ENCODE results near the gene MAGI1.

Gene MAGI1

GRCh38 chr3:65350801-65351476 is 687.8 kb downstream of the MAGI1 start:
- DNase-seq (ENCODE audit: low read depth): no peak

GRCh38 chr3:65348398-65348995 is 690.2 kb downstream of the MAGI1 start:
- DNase-seq (ENCODE audit: low read depth): no peak

DNA sequence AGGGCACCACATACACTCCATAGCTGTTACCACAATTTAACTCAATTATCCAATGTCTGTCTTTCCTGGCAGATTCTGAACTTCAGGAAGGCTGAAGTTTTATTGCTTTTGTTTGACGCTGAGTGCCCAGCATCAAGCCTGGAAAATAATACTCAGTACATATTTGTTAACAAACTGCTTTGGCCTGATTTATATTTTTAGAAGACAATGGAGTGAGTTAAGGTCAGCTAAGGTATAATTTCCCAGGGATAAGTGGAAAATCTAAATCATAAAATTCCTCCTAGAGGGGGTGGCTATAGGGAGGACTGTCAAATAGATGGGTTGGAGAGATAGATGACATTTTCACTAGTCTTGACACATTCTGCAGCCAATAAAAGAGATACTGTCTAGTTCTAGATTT is 691.6 kb downstream of the MAGI1 start:
- DNase-seq (ENCODE audit: low read depth): no peak

GRCh38 chr3:65344846-65345245 is 693.9 kb downstream of the MAGI1 start:
- DNase-seq (ENCODE audit: low read depth): no peak

DNA sequence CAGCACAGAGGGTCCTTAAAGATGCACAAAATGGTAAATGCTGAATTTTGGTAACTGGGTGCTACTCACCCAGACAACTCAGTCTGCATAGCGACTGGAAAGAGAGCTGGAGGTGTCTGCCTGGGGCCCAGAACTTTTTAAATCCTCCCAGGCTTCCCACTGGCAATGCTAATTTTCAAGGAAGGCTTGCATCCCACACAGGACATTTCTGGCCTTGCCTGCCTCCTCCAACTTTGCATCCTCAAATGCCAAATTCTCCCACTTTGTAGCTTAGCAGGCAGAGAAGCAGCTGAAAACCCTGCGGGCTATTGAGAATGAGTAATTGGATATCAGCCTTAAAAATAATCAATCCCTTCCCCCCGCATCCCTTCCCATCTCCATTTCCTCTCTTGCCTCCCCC is 694.3 kb downstream of the MAGI1 start:
- DNase-seq (ENCODE audit: low read depth): no peak

- no peak for DNase-seq (ENCODE audit: low read depth)
Observed at GRCh38 chr3:65343736-65344135, 695.0 kb downstream of the MAGI1 start.

DNA sequence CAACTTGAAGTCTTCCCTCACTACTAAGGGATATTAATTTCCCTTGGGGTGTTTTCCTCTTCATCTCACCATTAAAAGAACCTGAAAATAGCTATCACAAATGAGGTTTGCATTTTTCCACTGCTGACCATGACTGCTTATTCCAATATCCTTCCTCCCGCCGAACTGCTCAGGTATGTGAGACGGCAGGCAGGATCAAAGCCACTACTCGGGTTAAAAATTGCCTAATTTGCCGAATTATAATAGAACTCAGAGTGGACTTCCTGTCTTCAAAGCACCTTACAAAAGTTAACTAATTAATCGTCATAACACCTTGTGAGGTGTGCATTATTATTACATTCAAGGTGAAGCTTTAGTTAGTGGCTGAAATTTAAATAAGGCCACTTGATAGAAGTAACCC is 695.7 kb downstream of the MAGI1 start:
- DNase-seq (ENCODE audit: low read depth): no peak

DNA sequence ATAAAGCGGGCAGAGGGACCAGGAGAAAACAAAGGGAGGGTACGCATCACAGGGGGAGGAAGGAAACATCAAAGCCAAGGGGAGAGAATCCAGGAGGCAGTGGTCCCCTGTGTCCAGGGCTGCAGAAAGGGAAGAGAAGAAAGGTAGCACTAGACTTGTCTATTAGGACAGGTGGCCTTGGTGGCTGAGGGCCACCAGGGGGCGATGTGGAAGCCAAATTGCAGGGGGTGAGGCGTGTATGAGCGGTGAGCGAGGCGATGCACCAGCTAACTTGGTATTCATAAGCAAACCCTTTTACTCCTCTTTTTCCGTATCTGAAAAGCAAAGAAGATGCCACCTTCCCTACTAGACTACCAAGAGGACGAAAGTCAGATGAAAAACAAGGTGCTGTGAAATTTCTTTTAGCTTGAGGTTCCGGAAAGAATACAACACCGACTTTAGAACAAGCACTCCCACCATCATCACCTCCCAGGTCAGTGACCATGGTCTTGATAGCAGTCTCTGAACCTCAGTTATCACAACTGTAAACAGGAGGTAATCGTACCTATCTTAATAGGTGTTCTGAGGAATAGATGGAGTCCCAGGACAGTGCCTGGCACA is 696.5 kb downstream of the MAGI1 start:
- no peak for DNase-seq (ENCODE audit: low read depth)

DNA sequence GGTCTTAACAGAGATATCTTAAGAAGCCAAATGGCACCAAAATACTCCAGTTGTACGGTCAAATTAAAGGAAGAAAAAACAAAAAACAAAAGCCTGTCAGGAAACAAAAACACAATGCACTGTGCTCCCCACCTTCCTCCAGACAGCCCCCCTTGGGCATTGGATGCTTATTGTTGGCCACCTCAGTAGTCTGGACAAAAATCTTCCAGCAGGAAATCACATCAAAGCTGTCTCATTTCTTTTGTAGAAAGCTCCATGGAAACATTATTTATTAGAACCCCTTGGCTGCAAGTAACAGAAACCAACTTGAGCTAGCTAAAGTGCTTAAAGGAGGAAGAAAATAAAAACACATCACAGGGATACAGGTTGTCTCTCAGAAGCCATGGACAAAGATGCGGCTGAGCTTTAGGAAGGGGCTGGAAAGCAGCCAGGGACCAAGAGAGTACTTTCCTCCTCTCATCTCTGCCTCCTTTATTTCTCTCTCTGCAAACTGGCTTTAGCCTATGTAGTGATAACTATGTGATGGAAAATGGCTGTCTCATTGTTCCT is 699.5 kb downstream of the MAGI1 start:
- DNase-seq (ENCODE audit: low read depth): no peak

GRCh38 chr3:65338571-65338970 is 700.1 kb downstream of the MAGI1 start:
- no peak for DNase-seq (ENCODE audit: low read depth)

DNA sequence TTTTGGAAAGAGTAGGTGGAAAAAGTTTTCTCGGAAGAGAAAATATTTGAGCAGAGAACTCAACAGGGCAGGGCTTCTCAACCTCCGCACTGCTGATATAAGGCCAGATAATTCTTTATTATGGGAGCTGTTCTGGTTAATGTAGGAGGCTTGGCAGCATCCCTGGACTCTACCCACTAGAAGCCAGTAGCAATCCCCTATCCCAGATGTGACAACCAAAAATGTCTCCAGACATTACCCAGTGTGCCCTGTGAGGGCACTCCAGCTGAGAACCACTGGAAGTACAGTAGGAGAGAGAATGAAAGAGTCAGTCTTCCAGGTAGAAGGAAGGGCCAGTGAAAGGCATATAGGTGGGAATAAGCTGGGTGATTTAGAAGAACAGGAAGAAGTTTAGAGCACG is 703.1 kb downstream of the MAGI1 start:
- no peak for DNase-seq (ENCODE audit: low read depth)

DNA sequence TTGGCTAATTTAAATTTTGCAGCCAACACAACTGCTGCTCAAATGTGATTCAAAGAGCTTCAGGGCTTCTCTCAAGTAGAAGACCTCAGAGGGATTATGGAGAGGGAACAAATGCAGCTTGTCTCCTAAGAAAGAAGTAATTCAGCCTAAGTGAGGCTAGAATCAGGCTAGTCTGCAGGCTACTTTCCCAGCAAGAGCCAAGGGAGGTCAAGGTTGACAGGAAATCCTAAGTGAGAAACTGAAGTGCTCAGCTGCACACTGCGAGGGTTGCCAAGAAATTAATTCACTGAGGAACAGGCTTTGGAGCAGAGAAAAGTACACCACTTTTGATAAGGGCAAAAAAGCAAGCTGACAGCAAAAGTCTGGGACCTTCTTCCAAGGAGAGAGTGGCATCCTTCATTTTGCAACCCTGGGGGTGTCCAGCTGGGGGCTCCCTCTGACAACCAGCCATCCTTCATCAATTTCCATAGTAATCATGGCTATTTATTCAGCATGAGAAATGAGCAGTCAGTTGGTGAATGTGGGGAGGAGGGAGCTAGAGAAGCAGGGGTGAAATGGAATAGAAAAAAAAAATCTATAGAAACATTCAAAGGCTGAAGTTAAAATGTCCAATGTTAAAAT is 704.6 kb downstream of the MAGI1 start:
- no peak for DNase-seq (ENCODE audit: low read depth)

GRCh38 chr3:65331730-65332129 is 707.0 kb downstream of the MAGI1 start:
- no peak for DNase-seq (ENCODE audit: low read depth)

DNA sequence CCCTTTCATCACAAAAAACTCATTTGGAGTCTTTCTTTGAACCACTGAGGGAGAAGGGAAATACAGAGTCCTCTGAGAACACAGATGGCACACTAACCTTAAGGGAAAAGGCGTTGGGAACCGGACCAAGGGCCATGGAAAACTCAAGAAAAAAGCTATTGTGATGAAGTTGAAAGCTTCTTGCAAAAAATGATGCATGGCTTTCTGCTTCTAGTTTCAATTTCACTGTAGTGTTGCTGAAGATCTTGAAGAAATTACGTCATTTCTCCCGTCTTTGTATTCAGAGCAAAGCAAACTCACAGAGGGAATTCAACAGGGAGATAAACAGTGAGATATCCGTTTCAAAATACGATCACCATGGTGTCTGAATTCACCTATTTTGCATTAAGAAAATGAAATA is 708.6 kb downstream of the MAGI1 start:
- no peak for DNase-seq (ENCODE audit: low read depth)

GRCh38 chr3:65328148-65328547 is 710.6 kb downstream of the MAGI1 start:
- no peak for DNase-seq (ENCODE audit: low read depth)

GRCh38 chr3:65326574-65326973 is 712.1 kb downstream of the MAGI1 start:
- no peak for DNase-seq (ENCODE audit: low read depth)

DNA sequence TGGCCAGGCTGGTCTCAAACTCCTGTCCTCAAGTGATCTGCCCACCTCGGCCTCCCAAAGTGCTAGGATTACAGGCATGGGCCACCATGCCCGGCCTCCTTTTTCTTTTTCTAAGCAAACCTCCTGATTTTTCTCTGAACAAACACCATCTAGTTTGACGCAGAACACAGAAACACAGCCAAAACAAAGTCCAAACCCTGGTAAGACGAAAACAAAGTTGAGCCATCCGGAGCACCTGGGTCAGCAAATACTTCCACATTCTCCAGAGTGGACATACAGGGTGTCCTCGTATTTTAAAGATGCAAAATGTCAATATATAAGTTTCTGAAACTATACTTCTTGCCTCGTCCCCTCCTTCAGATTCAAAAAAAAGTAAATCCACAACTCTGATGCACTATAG is 715.8 kb downstream of the MAGI1 start:
- no peak for DNase-seq (ENCODE audit: low read depth)

DNA sequence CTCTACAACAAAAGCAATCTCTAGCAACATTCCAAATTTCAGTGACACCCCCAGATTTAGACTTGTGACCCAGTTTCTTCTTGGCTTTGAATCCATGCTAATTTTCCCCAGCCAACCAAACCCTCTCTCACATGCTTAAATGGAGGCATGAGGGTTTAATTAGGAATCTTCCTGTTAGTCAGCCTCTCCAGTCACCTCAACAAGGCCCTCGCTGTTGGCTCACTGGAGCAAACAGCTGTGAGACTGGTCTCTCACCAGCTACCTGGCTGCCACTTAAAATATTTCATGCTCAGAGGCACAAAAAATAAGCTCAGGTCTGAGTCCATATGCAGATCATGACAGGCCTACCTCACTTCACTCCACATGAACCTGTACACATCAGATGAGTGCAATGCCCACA is 720.5 kb downstream of the MAGI1 start:
- no peak for DNase-seq (ENCODE audit: low read depth)

- DNase-seq (ENCODE audit: low read depth): no peak
Observed at GRCh38 chr3:65314916-65315315, 723.8 kb downstream of the MAGI1 start.

- no peak for DNase-seq (ENCODE audit: low read depth)
Observed at GRCh38 chr3:65314269-65314668, 724.4 kb downstream of the MAGI1 start.

DNA sequence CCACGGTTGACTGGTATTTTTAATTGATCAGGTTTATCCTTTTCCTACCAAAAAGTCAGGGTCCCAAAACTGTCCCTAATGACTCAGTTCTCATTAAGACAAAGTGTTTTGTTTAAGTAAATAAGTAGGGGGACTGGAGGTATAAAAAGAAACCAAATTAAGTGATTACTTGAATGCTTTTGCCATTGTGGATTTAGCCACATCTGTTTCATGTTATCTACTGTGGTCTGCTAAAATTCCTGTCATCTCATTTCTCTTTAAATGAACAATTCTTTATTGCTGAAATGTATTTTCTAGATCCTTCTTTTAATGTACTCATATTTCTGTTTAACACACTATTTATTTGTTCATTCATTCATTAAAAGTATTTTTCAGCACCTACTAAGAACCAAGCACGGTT is 725.1 kb downstream of the MAGI1 start:
- DNase-seq (ENCODE audit: low read depth): no peak

DNA sequence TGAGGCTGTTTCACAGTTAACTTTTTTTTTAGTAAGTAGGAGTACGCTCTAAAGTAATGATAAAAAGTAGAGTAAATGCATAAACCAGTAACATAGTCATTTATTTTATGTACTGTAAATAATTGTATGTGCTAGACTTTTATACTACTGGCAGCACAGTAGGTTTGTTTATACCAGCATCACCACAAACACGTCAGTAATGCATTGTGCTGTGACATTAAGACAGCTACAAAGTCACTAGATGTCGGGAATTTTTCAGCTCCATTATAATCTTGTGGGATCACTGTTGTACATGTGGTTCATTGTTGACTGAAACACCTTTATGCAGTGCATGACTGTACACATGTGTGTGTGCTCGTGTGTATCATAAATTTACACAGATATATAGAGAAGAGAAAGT is 732.9 kb downstream of the MAGI1 start:
- DNase-seq (ENCODE audit: low read depth): no peak

All from activated T-helper 1 cell treated with Interleukin-2 at 50 U/mL for 16 hours (primary cell).